Neural progenitor cell (in vitro differentiated cells): Measurements from ENCODE around the gene MEIS1.

ENCODE experiments used
- CTCF ChIP-seq: fragments of 200-600 bp; sonication (generic); IDR thresholded peaks from 2 replicates; pipeline ENCODE4 v1.5.1; 2017; ENCODE audit warnings: antibody characterized with exemption, mild to moderate bottlenecking
- EZH2 ChIP-seq: fragments of 200-600 bp; sonication (generic); IDR thresholded peaks from 2 replicates; pipeline ENCODE4 v1.6.1; 2017; ENCODE audit warnings: antibody characterized with exemption, mild to moderate bottlenecking, moderate library complexity

GRCh38 chr2:66446941-66447340 lies 12.0 kb downstream of the MEIS1 start:
- TF ChIP-seq CTCF (no peak), EZH2 (no peak)
